Tibial artery (tissue), 4 donors: ENCODE results near the gene FRMD4A.

Experiments
- DNase-seq, 2 donors: peaks; one replicate each; pipeline ENCODE4 v3.0.0-alpha.2; 2019
- H3K27ac ChIP-seq, 2 donors: fragments of 200-600 bp; sonication (generic) in 1 of 2; 1 replicate in 1 of 2; 2 replicates in 1 of 2; pipeline ENCODE4 v1.5.1; 2018 to 2019; ENCODE audit warnings: mild to moderate bottlenecking in 1 of 2
- H3K27me3 ChIP-seq, 2 donors: fragments of 200-600 bp; sonication (generic) in 1 of 2; one replicate each; pipeline versions ENCODE4 v1.5.1 to v1.6.0; 2016 to 2019
- H3K36me3 ChIP-seq, 3 donors: fragments of 200-600 bp; sonication (generic) in 2 of 3; one replicate each; pipeline ENCODE4 v1.5.1; 2016 to 2019; ENCODE audit warnings: mild to moderate bottlenecking in 2 of 3
- H3K4me1 ChIP-seq, 4 donors: fragments of 200-600 bp; sonication (generic) in 2 of 4; 1 replicate in 3 of 4; 2 replicates in 1 of 4; pipeline ENCODE4 v1.5.1; 2016 to 2019
- H3K4me3 ChIP-seq, 2 donors: fragments of 200-600 bp; sonication (generic) in 1 of 2; 1 replicate in 1 of 2; 2 replicates in 1 of 2; pipeline ENCODE4 v1.5.1; 2018 to 2019; ENCODE audit warnings: mild to moderate bottlenecking in 2 of 2
- H3K9me3 ChIP-seq, 3 donors: fragments of 200-600 bp; sonication (generic) in 1 of 3; one replicate each; pipeline ENCODE4 v1.5.1; 2016 to 2019
- intact Hi-C: fragments of 100-400 bp; cut with DNase I; formaldehyde crosslinking; loops from one replicate; pipeline ENCODE4 v1.15.0; 2023; ENCODE audit warnings: low total_unique reads
- TF ChIP-seq, protein P1 (sequence below), 2 experiments: fragments of 200-600 bp in 1 of 2; fragments of 450-650 bp in 1 of 2; IDR thresholded peaks; one replicate each; pipeline ENCODE4 v1.5.1; 2017 to 2019; ENCODE audit warnings: antibody characterized with exemption in 2 of 2, mild to moderate bottlenecking in 1 of 2, moderate library complexity in 1 of 2

Gene FRMD4A

DNA sequence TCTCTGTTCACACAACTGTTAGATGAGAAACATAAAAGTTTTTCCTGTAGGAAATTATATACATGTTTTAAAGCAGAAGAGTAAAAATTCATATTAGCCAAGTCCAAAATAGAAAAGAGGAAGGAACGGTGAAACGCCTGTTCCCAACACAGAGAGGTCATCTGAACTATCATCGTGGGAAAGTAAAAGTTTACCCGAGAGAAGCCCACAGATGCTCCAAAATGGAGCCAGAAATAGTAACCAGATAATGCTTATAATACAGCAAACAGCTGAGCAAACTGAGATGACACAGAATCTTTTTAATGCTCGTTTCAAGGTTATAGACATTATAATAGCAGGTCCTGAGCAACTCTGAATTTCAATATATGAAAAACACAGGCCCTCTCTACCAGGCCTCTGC lies 24.5 kb downstream of the FRMD4A start:
- H3K36me3 ChIP-seq = no peaks in the 10 kb centered on the region
- no peak overlapping the region for H3K27ac ChIP-seq
- no peaks in the 10 kb centered on the region for H3K4me1 ChIP-seq
- H3K9me3 ChIP-seq = no peaks in the 10 kb centered on the region
- peaks cover 0 to 18% of the 10 kb centered on the region in 2 donors for H3K27me3 ChIP-seq
- no peak for DNase-seq
- TF ChIP-seq, protein P1, sequence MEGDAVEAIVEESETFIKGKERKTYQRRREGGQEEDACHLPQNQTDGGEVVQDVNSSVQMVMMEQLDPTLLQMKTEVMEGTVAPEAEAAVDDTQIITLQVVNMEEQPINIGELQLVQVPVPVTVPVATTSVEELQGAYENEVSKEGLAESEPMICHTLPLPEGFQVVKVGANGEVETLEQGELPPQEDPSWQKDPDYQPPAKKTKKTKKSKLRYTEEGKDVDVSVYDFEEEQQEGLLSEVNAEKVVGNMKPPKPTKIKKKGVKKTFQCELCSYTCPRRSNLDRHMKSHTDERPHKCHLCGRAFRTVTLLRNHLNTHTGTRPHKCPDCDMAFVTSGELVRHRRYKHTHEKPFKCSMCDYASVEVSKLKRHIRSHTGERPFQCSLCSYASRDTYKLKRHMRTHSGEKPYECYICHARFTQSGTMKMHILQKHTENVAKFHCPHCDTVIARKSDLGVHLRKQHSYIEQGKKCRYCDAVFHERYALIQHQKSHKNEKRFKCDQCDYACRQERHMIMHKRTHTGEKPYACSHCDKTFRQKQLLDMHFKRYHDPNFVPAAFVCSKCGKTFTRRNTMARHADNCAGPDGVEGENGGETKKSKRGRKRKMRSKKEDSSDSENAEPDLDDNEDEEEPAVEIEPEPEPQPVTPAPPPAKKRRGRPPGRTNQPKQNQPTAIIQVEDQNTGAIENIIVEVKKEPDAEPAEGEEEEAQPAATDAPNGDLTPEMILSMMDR (IDR thresholded peaks at IDR 0.05) = no peak
- no peak overlapping the region for H3K4me3 ChIP-seq
- intact Hi-C loops = no loop called here

DNA sequence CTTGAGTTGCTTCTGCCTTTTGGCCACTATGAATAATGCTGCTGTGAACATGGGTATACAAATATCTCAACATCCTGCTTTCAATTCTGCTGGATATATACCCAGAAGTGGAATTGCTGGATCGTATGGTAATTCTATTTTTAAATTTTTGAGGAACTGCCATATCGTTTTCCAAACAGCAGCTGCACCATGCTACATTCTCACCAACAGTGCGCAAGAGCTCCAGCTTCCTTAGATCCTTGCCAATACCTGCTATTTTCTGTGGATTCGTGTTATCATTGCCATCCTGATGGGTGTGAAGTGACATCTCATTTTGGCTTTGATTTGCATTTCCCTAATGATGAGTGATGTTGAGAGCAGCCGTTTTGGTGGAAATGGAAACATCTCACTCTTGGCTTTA lies 26.7 kb downstream of the FRMD4A start:
- Histone ChIP-seq H3K9me3 (no peaks in the 10 kb centered on the region), H3K36me3 (no peaks in the 10 kb centered on the region), H3K4me3 (no peak overlapping the region), H3K4me1 (no peaks in the 10 kb centered on the region), H3K27me3 (peaks cover 0 to 18% of the 10 kb centered on the region in 2 donors), H3K27ac (no peak overlapping the region)
- intact Hi-C loops = no loop called here
- TF ChIP-seq, protein P1 (IDR thresholded peaks at IDR 0.05) = no peak
- no peak for DNase-seq

DNA sequence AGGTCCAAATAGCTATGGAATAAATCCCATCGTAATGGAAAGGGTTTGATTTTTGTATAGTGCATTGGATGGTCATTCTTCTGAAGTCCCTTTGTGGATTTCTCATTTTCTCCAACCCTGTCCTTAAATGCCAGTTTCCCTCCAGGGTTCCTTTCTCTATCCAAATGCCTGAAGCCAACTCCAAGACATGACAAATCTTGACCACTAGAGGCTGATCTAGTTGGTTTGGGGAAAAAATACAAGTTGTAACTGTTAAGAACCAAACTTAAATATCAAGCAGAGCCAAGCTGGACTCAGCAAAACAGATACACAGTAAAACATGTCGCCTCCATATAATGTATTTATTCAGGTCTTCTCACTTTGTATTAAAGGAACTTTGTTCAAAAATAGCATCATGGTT lies 28.7 kb downstream of the FRMD4A start:
- Histone ChIP-seq H3K27ac (no peak overlapping the region), H3K9me3 (no peaks in the 10 kb centered on the region), H3K4me1 (no peaks in the 10 kb centered on the region), H3K27me3 (peaks cover 0 to 18% of the 10 kb centered on the region in 2 donors), H3K36me3 (no peaks in the 10 kb centered on the region), H3K4me3 (no peak overlapping the region)
- intact Hi-C loops = no loop called here
- TF ChIP-seq, protein P1 (IDR thresholded peaks at IDR 0.05) = no peak
- DNase-seq = no peak

DNA sequence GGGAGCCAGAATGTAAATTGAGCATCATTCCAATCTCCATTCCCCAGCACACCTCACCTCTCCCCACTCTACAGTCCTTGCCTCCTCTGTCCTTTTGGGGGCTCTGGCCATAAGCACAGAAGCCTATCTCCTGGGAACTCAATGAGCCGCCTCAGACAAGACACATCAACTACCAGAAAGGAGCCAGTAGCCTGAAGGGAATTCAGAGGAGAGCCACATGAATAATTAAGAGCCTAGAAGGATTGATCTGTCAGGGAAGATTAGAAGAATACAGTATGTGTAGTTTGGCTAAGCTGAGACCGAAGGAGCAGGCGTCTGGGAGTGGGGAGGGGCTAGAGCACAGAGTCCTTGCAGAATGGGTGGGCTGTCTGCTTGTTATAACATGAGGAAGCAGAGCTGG lies 31.2 kb downstream of the FRMD4A start:
- DNase-seq = no peak
- H3K36me3 ChIP-seq = no peaks in the 10 kb centered on the region
- TF ChIP-seq, protein P1 (IDR thresholded peaks at IDR 0.05) = no peak
- no peak overlapping the region for H3K4me3 ChIP-seq
- H3K27me3 ChIP-seq = peaks cover 0 to 18% of the 10 kb centered on the region in 2 donors
- H3K4me1 ChIP-seq = peaks cover 0 to 17% (median 5%) of the 10 kb centered on the region in 4 donors
- no peaks in the 10 kb centered on the region for H3K9me3 ChIP-seq
- H3K27ac ChIP-seq = no peak overlapping the region
- intact Hi-C loops = no loop called here

DNA sequence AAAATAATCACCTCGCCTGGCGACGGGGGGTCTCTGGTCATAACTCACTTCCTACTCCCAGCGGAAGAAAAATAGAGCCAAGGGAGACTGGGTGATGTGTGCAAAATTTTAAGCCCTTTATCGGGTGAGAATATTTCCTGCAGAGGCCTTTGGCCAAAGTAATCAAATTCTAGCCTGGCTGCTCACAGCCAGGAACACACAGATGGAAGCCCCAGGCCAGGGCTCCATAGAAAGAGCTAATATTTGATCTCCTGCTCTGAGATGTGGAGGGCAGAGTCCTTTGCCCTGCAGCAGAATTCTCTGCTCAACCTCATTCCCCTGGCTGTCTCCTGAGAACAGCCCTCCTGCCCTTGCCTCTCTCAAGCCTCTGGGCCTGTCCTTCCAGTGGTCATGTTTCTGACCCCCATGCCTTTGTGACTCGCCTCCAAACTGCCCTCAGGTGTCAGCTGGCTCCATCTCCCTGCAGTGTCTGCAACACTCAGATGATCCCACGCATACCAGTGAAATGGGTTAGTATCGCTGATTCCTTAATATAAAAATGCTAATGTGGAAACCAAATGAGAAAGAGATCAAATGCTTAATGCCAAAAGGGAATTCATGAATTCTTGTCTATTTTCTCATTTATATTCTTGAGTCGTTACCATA lies 34.5 kb downstream of the FRMD4A start:
- no peak for DNase-seq
- Histone ChIP-seq H3K9me3 (peaks cover 0 to 12% (median 0%) of the 10 kb centered on the region in 3 donors), H3K27me3 (no peaks in the 10 kb centered on the region), H3K4me3 (no peak overlapping the region), H3K36me3 (no peaks in the 10 kb centered on the region), H3K4me1 (peaks cover 0 to 17% (median 5%) of the 10 kb centered on the region in 4 donors), H3K27ac (no peak overlapping the region)
- TF ChIP-seq, protein P1 (IDR thresholded peaks at IDR 0.05) = no peak
- intact Hi-C loops = no loop called here
